Parathyroid adenoma (tissue), 2 donors: Measurements from ENCODE around the gene PNPLA3.

Experiments
- H2AFZ ChIP-seq: fragments of 300-600 bp; sonication (generic); one replicate; pipeline ENCODE4 v1.7.0; 2017; ENCODE audit warnings: antibody characterized with exemption, mild to moderate bottlenecking
- H3K27ac ChIP-seq: fragments of 300-600 bp; sonication (generic); one replicate; pipeline ENCODE4 v1.7.0; 2017
- H3K27me3 ChIP-seq: fragments of 300-600 bp; sonication (generic); one replicate; pipeline ENCODE4 v1.7.0; 2017; ENCODE audit warnings: low read length; ENCODE audit not compliant: control insufficient read depth, insufficient read depth
- H3K36me3 ChIP-seq: fragments of 300-600 bp; sonication (generic); one replicate; pipeline ENCODE4 v1.7.0; 2017; ENCODE audit warnings: low read length; ENCODE audit not compliant: control insufficient read depth, insufficient read depth
- H3K4me1 ChIP-seq: fragments of 300-600 bp; sonication (generic); one replicate; pipeline ENCODE4 v1.7.0; 2017; ENCODE audit warnings: control low read depth
- H3K4me2 ChIP-seq: fragments of 300-600 bp; sonication (generic); one replicate; pipeline ENCODE4 v1.7.0; 2017; ENCODE audit warnings: low read length
- H3K4me3 ChIP-seq: fragments of 300-600 bp; sonication (generic); one replicate; pipeline ENCODE4 v1.7.0; 2017; ENCODE audit warnings: low read depth, low read length
- H3K79me2 ChIP-seq: fragments of 300-600 bp; sonication (generic); one replicate; pipeline ENCODE4 v1.7.0; 2017; ENCODE audit warnings: control low read depth
- H3K9ac ChIP-seq: fragments of 300-600 bp; sonication (generic); one replicate; pipeline ENCODE4 v1.7.0; 2017; ENCODE audit warnings: mild to moderate bottlenecking
- H3K9me3 ChIP-seq: fragments of 300-600 bp; sonication (generic); one replicate; pipeline ENCODE4 v1.7.0; 2017; ENCODE audit warnings: low read length; ENCODE audit not compliant: control insufficient read depth
- CTCF ChIP-seq: fragments of 300-600 bp; sonication (generic); IDR thresholded peaks from one replicate; pipeline ENCODE4 v1.7.0; 2017; ENCODE audit warnings: antibody characterized with exemption, mild to moderate bottlenecking
- donor health status: primary hyperparathyroidism.

PNPLA3 gene

GRCh38 chr22:43969021-43969878, 45.6 kb downstream of the PNPLA3 start:
- Histone ChIP-seq H3K4me2 (no peak overlapping the region), H3K27me3 (no peaks in the 10 kb centered on the region), H3K9me3 (no peaks in the 10 kb centered on the region), H3K79me2 (peaks cover 4% of the 10 kb centered on the region), H3K27ac (no peak overlapping the region), H3K9ac (no peak overlapping the region), H2AFZ (no peak overlapping the region), H3K4me1 (no peaks in the 10 kb centered on the region), H3K4me3 (no peak overlapping the region), H3K36me3 (no peaks in the 10 kb centered on the region)
- TF ChIP-seq CTCF, result no peak

- TF ChIP-seq CTCF, result no peak
- no peaks in the 10 kb centered on the region for H3K4me1 ChIP-seq
- H3K4me2 ChIP-seq, result no peak overlapping the region
- H3K9me3 ChIP-seq, result no peaks in the 10 kb centered on the region
- H3K27ac ChIP-seq, result no peak overlapping the region
- H3K36me3 ChIP-seq, result no peaks in the 10 kb centered on the region
- no peak overlapping the region for H3K9ac ChIP-seq
- no peaks in the 10 kb centered on the region for H3K27me3 ChIP-seq
- H2AFZ ChIP-seq, result no peak overlapping the region
- peaks cover 4% of the 10 kb centered on the region for H3K79me2 ChIP-seq
- H3K4me3 ChIP-seq, result no peak overlapping the region
Observed at GRCh38 chr22:43969989-43970755, 46.6 kb downstream of the PNPLA3 start.

- Histone ChIP-seq H3K27ac (no peak overlapping the region), H3K36me3 (no peaks in the 10 kb centered on the region), H3K4me1 (no peaks in the 10 kb centered on the region), H3K27me3 (no peaks in the 10 kb centered on the region), H3K4me2 (no peak overlapping the region), H3K4me3 (no peak overlapping the region), H3K9me3 (no peaks in the 10 kb centered on the region), H2AFZ (no peak overlapping the region), H3K79me2 (peaks cover 4% of the 10 kb centered on the region), H3K9ac (no peak overlapping the region)
- TF ChIP-seq CTCF, result no peak
Observed at GRCh38 chr22:43971112-43971511, 47.5 kb downstream of the PNPLA3 start.

GRCh38 chr22:43972931-43973462, 49.4 kb downstream of the PNPLA3 start:
- Histone ChIP-seq H2AFZ (no peak overlapping the region), H3K27ac (no peak overlapping the region), H3K4me2 (no peak overlapping the region), H3K27me3 (no peaks in the 10 kb centered on the region), H3K9ac (no peak overlapping the region), H3K36me3 (no peaks in the 10 kb centered on the region), H3K4me1 (no peaks in the 10 kb centered on the region), H3K79me2 (peaks cover 4% of the 10 kb centered on the region), H3K4me3 (no peak overlapping the region), H3K9me3 (no peaks in the 10 kb centered on the region)
- TF ChIP-seq CTCF, result no peak
